GM18867 (cell line): ENCODE results near the gene C1QTNF5.
"Not testable (repeated sequence)": the region's sequence is repeated elsewhere in the genome, so short reads cannot be mapped to it uniquely, and the experiment has no call there.

Experiments used
- ATAC-seq: cut with Tn5 transposase; IDR thresholded peaks from one replicate; pipeline ENCODE4 v1.9.1; 2021; ENCODE audit warnings: mild to moderate bottlenecking, moderate library complexity; ENCODE audit not compliant: unreplicated experiment

The C1QTNF5 gene

DNA sequence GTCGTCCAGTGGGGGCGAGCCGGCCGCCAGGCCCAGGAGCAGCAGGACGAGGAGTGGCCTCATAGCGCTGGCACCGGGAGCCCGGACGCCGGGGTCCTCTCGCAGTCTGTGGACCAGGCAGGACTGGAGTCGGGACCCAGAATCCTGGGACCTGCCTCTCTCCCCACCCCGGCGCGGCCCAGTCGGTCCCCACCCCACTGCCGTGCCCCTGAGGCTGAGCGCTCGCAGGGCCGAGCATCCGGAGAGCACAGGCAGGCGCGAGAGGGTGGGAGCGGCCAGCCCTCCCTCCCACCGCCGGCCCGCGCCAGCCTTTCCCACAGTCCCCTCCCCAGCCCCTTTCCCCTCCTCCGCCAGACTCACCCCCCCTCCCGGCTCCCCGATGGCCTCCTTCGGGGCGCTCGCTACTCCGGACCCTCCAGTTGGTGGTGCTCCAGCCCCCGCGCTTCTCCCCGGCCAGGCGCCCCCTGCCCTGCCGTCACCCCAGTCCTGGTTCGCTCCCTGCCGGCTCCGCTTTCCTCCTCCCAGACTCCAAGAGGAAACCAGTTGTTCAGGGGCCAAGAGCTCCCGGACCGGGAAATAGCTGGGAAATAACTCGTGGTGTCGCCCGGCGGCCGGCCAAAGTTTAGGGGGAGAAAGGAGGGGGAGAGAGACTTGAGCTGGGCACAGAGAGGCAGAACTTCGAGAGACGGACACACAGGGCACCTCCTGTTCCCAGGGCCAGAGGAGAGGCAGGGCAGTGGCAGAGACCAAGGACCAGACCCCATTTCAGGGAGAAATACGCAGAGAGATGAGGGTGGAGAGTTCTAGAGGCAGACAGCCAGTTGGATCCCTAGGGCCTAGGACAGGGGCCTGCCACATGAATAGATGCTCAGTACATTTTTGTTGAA is at the start of gene C1QTNF5:
C1QTNF5 (minus strand) TSS at position 549 of the 887 bp plus-strand sequence; CDS start at position 63, 486 bp downstream.
- no peak for ATAC-seq

- ATAC-seq, result no peak
These were observed 49.0 kb upstream of the C1QTNF5 start for GRCh38 chr11:119389611-119390254.

GRCh38 chr11:119388103-119388502 is 47.4 kb upstream of the C1QTNF5 start:
- ATAC-seq, result no peak

DNA sequence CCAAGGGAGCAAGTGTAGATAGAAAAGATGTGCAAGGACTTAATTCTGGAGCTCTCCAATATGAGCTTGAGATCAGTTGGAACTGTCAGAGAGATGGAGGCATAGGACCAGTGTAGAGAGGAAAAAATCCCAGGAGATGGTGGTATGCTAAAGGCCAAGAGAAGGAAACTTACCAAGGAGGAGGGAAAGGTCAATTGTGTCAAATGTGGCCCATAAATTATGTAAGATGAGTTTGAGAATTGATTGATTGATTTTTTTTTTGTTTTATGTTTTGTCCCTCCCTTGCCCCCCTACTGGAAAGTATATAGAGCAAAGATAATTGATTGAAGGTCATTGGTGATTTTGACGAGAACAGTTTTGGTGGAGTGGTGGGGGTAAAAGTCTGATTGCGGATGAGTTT is 43.6 kb upstream of the C1QTNF5 start:
- no peak for ATAC-seq

GRCh38 chr11:119382513-119382912 is 41.8 kb upstream of the C1QTNF5 start:
- ATAC-seq, result not testable (repeated sequence)

GRCh38 chr11:119382101-119382500 is 41.4 kb upstream of the C1QTNF5 start:
- no peak for ATAC-seq

DNA sequence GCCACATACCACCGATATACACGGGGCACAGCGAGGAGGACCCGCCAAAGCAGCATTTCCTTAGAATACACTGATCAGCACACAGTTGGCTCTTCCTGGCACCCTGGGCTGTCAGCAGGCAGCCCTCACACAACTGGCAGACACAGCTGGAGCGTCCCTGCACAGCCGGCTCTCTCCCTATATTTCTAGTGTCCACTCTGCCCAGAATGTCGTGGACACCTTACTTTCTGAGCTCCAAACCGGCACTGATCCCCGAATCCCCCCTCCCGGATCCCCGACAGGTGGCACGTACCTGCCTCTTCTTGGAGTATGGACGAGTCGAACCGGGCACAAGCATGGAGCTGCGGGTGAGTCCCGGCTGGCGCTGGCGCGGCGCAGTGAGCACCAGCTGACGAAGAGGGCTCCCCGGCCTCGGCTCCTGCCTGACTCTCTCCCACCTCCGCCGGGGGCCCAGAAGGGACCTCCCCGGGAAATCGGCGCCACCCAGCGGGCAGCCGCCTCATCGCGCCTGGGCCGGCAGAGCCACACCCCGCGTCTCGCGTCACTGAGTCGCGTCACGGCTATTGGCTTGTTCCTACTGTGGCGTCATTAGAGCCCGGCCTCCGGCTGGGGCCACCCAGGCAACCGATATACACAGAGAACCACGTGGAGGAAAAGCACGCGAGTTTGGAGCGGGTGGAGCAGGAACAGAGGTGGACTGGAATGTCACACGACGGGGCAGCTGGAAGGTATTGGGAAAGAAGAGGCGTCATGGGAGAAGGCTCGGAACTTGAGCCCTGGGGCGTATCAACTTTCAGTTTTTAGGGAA is 40.7 kb upstream of the C1QTNF5 start, which contains the start of gene USP2:
USP2 (minus strand) TSS at position 510 of the 808 bp plus-strand sequence. CDS start 8,210 bp downstream, outside the sequence.
- ATAC-seq, result peak; percentile 99

DNA sequence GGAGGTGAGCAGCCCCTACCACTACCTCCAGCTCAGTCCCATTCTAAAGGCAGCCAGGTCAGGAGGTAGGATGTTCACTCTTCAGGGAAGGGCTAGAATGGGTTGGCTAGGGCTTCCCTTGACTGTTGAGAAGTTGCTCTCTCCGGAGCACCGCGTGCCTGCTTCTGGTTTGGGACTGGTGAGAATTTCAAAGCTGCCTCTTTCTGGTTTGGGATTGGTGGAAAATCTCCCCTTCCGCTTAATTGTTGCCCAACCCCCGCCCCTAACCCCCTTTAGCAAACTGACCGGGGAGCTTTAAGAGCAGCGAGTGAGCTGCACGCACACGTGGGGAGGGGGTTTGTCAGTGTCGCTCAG is 40.1 kb upstream of the C1QTNF5 start:
- ATAC-seq, result no peak

DNA sequence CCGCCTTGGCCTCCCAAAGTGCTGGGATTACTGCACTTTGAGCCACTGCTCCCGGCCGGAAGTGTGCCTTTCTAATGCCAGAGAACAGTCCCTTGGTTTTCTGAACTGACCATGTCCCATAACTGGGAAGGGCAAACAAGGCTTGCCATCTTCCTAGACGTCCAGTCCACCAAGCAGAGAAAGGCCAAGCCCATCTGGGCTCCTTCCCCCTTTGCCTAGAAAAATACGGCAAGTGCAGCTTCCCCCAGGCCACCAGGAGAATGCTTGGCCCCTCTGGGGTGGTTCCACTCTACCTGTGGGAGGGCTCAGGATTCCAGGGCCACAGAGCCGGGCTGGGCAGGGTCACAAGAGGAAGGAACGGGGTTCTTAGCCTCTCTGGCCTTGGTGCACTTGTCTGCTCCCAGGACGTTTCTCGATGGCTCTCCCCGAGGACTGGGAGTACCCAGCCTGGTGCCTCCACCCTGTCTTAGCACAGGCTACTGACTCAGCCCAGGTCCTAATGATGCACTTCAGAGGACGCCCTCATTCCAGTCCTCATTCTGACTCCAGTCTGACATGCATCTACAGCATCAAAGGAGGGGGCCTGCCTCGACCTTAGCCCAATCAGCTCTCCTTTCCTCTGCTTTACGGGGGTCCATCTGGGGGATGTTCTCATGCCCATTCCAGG is 39.6 kb upstream of the C1QTNF5 start:
- no peak for ATAC-seq

GRCh38 chr11:119378851-119379465 is 38.3 kb upstream of the C1QTNF5 start:
- ATAC-seq, result no peak

DNA sequence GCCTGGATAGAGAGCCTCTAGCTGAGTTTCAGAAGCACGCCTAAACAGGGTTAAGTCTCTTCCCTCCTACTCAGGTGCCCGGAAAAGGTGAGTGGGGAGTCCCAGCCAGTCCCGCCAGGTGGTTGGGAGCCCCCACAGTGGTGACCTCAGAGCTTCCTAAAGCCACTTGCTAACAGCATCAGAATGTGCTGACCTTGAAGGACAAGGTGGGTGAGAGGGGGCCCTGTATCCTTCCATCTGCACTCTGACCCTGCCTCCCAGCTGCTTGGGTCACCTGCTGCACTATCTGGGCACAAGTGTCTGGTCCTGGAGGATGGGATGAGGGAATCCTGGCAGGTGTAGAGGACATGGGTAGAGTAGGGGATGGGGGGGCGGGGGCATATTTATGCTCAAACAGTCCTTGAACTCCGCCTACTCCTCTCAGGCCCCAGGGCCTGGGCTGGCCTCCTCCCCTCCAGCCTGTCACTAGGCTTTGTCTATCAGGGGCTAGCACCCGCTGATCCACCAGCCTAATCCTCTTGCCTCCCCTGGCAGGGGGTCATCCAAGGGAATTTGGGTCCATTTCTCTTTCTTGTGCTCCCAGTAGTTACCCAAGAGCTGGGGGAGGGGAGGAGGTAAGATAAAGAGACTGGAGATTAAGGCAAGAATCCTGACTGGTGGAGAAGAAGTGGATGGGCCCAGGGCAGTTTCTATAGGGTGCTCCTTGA is 37.4 kb upstream of the C1QTNF5 start:
- no peak for ATAC-seq

- ATAC-seq, result no peak
These were observed 36.6 kb upstream of the C1QTNF5 start for GRCh38 chr11:119377112-119377901.

DNA sequence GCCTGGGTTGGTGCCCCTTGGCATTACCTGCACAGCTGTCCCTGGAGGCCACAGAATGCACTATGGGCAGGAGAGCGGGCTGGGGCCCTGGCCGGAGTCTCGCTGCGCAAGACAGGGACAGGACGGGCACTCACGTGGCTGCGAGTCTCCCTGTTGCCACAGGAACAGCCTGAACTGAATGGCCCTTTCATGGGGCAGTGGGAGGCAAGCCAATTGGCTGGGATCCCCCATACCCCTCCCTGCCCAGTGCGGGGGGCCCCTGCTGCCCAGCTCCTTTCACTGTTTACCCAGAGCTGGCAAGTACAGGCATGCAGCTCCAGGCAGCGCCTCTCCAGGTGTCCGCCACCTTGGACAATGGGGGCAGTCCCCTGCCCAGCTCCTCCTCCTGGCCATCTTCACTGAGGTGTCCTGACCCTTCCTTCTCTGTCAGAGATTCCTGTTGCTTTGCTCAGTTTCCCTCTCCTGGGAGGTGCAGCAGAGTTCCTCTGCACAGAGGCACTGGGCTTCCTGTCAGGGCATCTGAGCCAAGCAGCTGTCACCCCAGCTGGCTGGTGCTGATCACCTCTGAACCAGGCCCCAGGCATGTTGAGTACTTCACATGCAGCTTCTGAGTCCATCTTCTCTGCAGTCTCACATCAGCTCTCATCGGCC is 35.6 kb upstream of the C1QTNF5 start:
- ATAC-seq, result no peak

GRCh38 chr11:119375337-119376196 is 34.9 kb upstream of the C1QTNF5 start:
- no peak for ATAC-seq

DNA sequence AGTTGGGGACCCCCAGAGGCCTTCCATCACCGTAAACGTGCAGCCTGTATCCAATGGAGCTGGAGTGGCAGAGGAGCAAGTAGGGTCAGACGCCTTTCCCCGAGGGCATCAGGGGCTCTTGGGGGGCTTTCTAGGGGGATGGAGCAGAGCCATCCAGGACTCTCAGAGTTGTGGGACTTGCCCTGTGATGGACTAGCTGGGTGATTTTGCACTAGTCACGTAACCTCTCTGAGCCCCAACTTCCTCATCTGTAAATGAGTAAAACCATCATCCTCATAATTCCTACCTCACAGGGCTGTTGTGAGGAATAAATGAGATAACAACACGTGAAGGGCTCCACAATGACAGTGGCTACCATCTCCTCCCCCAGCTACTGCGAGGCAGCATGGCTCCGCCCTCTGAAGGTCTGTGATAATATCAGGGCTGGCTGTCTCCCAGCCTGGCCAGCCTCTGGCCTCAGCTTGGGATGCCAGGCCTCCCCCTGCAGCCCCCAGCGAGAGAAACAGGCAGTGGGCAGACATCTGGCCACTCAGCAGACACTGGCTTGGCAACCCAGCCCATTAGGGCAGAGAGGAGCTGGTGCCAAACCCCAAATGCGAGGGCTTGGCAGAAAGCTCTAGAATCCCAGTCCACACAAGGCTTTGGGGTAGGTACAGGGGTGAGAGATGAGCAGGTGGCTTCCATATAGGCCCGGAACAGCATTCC is 34.1 kb upstream of the C1QTNF5 start:
- no peak for ATAC-seq

- ATAC-seq, result no peak
These were observed 33.4 kb upstream of the C1QTNF5 start for GRCh38 chr11:119373921-119374631.
